K562 (cell line): ENCODE results near the gene INTS6L. TPM values are rescaled to one million over a fixed set of nuclear protein-coding genes. Genes with fewer than 3 reads are reported as not detected.
A peak's percentile ranks its signal among the peaks of the same experiment; 100 is the strongest.

Experiments used
- ADNP ChIP-seq: fragments of 200-800 bp; sonication (Bioruptor generic); IDR thresholded peaks from 2 replicates; pipeline ENCODE4 v1.6.1; 2016; ENCODE audit warnings: missing genetic modification characterization, missing compliant biosample characterization
- ARNT ChIP-seq, 2 experiments: fragments of 450-650 bp; IDR thresholded peaks; 2 replicates each; pipeline ENCODE4 v1.6.1; 2016; ENCODE audit warnings: mild to moderate bottlenecking in 1 of 2
- ATF1 ChIP-seq, 2 experiments: fragments of 450-650 bp in 1 of 2; IDR thresholded peaks; 2 replicates each; pipeline ENCODE4 v1.6.1; 2016; ENCODE audit warnings: missing compliant biosample characterization in 1 of 2, missing genetic modification characterization in 1 of 2
- BRD9 ChIP-seq: fragments of 450-650 bp; IDR thresholded peaks from 2 replicates; pipeline ENCODE4 v1.6.1; 2018; ENCODE audit warnings: low read depth; ENCODE audit not compliant: partially characterized antibody
- CBFA2T3 ChIP-seq: fragments of 450-650 bp; IDR thresholded peaks from 2 replicates; pipeline ENCODE4 v1.6.1; 2017
- CBX1 ChIP-seq: sonication (generic); IDR thresholded peaks from 2 replicates; pipeline ENCODE4 v1.6.1; 2016; ENCODE audit warnings: antibody characterized with exemption, low read depth, mild to moderate bottlenecking
- DDX20 ChIP-seq: fragments of 450-650 bp; IDR thresholded peaks from 2 replicates; pipeline ENCODE4 v1.6.1; 2016; ENCODE audit warnings: missing genetic modification characterization, low read depth, mild to moderate bottlenecking, missing compliant biosample characterization, moderate library complexity
- DMBX1 ChIP-seq: fragments of 250-450 bp; sonication (Bioruptor Pico); IDR thresholded peaks from 2 replicates; pipeline ENCODE4 v1.8.0; 2022; ENCODE audit warnings: inconsistent platforms, mild to moderate bottlenecking, moderate library complexity, borderline replicate concordance
- MEF2A ChIP-seq: IDR thresholded peaks from 2 replicates; pipeline ENCODE4 v1.6.1; 2011; ENCODE audit warnings: low read depth, mild to moderate bottlenecking, low read length, moderate library complexity; ENCODE audit not compliant: control insufficient read depth
- MIER1 ChIP-seq: fragments of 450-650 bp; IDR thresholded peaks from 2 replicates; pipeline ENCODE4 v1.6.1; 2016; ENCODE audit warnings: antibody characterized with exemption, mild to moderate bottlenecking, low read depth
- NCOA2 ChIP-seq, 2 experiments: fragments of 450-650 bp; IDR thresholded peaks; 2 replicates each; pipeline ENCODE4 v1.6.1; 2018; ENCODE audit warnings: mild to moderate bottlenecking in 2 of 2, moderate library complexity in 1 of 2; ENCODE audit not compliant: partially characterized antibody in 2 of 2
- NR2F6 ChIP-seq: fragments of 450-650 bp; formaldehyde crosslinking; IDR thresholded peaks from 2 replicates; pipeline ENCODE4 v1.4.0; 2020; ENCODE audit warnings: mild to moderate bottlenecking
- PTTG1 ChIP-seq: fragments of 450-650 bp; IDR thresholded peaks from 2 replicates; pipeline ENCODE4 v1.6.1; 2016; ENCODE audit warnings: low read depth, mild to moderate bottlenecking, missing genetic modification characterization, missing compliant biosample characterization
- ZFPM2 ChIP-seq: fragments of 250-450 bp; sonication (Bioruptor Pico); IDR thresholded peaks from 2 replicates; pipeline ENCODE4 v1.5.1; 2022; ENCODE audit warnings: mild to moderate bottlenecking
- ZNF778 ChIP-seq: fragments of 450-650 bp; formaldehyde crosslinking; IDR thresholded peaks from 2 replicates; pipeline ENCODE4 v1.4.0; 2020; ENCODE audit warnings: mild to moderate bottlenecking, moderate library complexity
- polyA plus RNA-seq, 8 experiments: library from polyadenylated mRNA; depleted of rRNA in 4 of 8; stranded (reverse) in 5 of 8; unstranded in 3 of 8; fragments of >200 nt; fragmentation: Nextera tagmentation in 2 of 8; fragmentation: Illumina TruSeq in 1 of 8; extraction: Ambion mirVana in 2 of 8; extraction: Trizol in 1 of 8; gene quantifications; 2 replicates each; pipeline versions ENCODE4 v1.2.1 to v1.2.3, GENCODE V29; 2011 to 2014; ENCODE audit warnings: inconsistent platforms in 1 of 8, missing spikeins in 1 of 8
- total RNA-seq, 7 experiments: library from RNA; depleted of rRNA in 6 of 7; stranded (reverse); fragments of >200 nt in 6 of 7; fragmentation: Illumina TruSeq in 2 of 7; extraction: Trizol in 2 of 7; gene quantifications; 2 replicates each; pipeline versions ENCODE4 v1.2.1 to v1.2.3, GENCODE V29; 2011 to 2021; ENCODE audit warnings: low replicate concordance in 1 of 7
- TF ChIP-seq, protein P1 (sequence below): fragments of 250-450 bp; sonication (Bioruptor Pico); IDR thresholded peaks from 2 replicates; pipeline ENCODE4 v1.4.0; 2020; ENCODE audit warnings: mild to moderate bottlenecking, moderate library complexity
- TF ChIP-seq, protein P2 (sequence below): sonication (generic); formaldehyde crosslinking; IDR thresholded peaks from 2 replicates; pipeline ENCODE4 v1.5.0; 2020; ENCODE audit warnings: missing genetic modification reagents
- TF ChIP-seq, protein P3 (sequence below): IDR thresholded peaks from 2 replicates; pipeline ENCODE4 v1.6.1; 2012; ENCODE audit warnings: low read depth, low read length, improper control_type of control experiment, borderline replicate concordance
- TF ChIP-seq, protein P4 (sequence below), 3 experiments: IDR thresholded peaks in 2 of 3; conservative IDR thresholded peaks in 1 of 3; 2 replicates each; pipeline ENCODE4 v1.5.1; 2011 to 2012; ENCODE audit warnings: low read length in 3 of 3, mild to moderate bottlenecking in 3 of 3, control low read depth in 2 of 3, improper control_type of control experiment in 1 of 3, inconsistent platforms in 1 of 3, low read depth in 1 of 3, mixed read lengths in 1 of 3, moderate library complexity in 1 of 3; ENCODE audit not compliant: insufficient read depth in 2 of 3

INTS6L gene
- total and polyA plus RNA-seq, 9 of the 15 experiments (the other 6 are each of a cell fraction or from before 2014, with no cell fraction given) = 6.1 to 44.9 (median 21.9) TPM

DNA sequence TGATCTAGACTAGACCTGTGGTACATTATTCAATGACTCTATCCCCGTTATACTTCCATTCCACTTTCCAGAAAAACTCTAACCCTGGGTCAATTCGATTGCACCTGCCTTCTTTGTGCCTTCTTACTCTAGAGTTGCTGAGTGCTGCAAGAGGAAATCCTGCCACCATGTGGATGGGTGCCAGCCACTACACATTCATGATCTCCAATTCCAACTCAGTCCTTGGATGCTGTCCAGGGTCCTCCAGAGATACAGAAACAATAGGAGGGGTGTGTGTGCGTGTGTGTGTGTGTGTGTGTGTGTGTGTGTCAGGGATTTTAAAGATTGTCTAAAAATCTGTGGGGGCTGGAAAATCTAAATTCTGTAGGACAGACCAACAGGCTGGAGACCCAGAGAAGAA, 42.9 kb upstream of the INTS6L start (continued):
- TF ChIP-seq, protein P1, sequence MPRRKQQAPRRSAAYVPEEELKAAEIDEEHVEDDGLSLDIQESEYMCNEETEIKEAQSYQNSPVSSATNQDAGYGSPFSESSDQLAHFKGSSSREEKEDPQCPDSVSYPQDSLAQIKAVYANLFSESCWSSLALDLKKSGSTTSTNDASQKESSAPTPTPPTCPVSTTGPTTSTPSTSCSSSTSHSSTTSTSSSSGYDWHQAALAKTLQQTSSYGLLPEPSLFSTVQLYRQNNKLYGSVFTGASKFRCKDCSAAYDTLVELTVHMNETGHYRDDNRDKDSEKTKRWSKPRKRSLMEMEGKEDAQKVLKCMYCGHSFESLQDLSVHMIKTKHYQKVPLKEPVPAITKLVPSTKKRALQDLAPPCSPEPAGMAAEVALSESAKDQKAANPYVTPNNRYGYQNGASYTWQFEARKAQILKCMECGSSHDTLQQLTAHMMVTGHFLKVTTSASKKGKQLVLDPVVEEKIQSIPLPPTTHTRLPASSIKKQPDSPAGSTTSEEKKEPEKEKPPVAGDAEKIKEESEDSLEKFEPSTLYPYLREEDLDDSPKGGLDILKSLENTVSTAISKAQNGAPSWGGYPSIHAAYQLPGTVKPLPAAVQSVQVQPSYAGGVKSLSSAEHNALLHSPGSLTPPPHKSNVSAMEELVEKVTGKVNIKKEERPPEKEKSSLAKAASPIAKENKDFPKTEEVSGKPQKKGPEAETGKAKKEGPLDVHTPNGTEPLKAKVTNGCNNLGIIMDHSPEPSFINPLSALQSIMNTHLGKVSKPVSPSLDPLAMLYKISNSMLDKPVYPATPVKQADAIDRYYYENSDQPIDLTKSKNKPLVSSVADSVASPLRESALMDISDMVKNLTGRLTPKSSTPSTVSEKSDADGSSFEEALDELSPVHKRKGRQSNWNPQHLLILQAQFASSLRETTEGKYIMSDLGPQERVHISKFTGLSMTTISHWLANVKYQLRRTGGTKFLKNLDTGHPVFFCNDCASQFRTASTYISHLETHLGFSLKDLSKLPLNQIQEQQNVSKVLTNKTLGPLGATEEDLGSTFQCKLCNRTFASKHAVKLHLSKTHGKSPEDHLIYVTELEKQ (CRISPR knock-in tag) = no peak
- TF ChIP-seq CBFA2T3 = no peak
- peak in 1 of 2 experiments; percentile 30 for TF ChIP-seq NCOA2 (IDR thresholded peaks at IDR 0.05; ENCODE audit: partially characterized antibody in 2 of 2)
- no peak for TF ChIP-seq DDX20 (tag)
- TF ChIP-seq NR2F6 (CRISPR knock-in tag) = no peak
- TF ChIP-seq PTTG1 (tag) = no peak
- TF ChIP-seq BRD9 = no peak
- TF ChIP-seq ATF1 (CRISPR knock-in tag; IDR thresholded peaks at IDR 0.05) = no peak
- no peak for TF ChIP-seq ATF1 (tag; IDR thresholded peaks at IDR 0.05)
- TF ChIP-seq CBX1 = no peak
- no peak for TF ChIP-seq DMBX1 (CRISPR knock-in tag)
- TF ChIP-seq ADNP (tag) = no peak
- TF ChIP-seq ZNF778 (CRISPR knock-in tag) = no peak
- TF ChIP-seq, protein P2, sequence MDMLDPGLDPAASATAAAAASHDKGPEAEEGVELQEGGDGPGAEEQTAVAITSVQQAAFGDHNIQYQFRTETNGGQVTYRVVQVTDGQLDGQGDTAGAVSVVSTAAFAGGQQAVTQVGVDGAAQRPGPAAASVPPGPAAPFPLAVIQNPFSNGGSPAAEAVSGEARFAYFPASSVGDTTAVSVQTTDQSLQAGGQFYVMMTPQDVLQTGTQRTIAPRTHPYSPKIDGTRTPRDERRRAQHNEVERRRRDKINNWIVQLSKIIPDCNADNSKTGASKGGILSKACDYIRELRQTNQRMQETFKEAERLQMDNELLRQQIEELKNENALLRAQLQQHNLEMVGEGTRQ (CRISPR knock-in tag) = no peak
- no peak for TF ChIP-seq ARNT (IDR thresholded peaks at IDR 0.05)
- TF ChIP-seq, protein P3, sequence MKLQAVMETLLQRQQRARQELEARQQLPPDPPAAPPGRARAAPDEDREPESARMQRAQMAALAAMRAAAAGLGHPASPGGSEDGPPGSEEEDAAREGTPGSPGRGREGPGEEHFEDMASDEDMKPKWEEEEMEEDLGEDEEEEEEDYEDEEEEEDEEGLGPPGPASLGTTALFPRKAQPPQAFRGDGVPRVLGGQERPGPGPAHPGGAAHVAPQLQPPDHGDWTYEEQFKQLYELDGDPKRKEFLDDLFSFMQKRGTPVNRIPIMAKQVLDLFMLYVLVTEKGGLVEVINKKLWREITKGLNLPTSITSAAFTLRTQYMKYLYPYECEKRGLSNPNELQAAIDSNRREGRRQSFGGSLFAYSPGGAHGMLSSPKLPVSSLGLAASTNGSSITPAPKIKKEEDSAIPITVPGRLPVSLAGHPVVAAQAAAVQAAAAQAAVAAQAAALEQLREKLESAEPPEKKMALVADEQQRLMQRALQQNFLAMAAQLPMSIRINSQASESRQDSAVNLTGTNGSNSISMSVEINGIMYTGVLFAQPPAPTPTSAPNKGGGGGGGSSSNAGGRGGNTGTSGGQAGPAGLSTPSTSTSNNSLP = no peak
- TF ChIP-seq, protein P4, sequence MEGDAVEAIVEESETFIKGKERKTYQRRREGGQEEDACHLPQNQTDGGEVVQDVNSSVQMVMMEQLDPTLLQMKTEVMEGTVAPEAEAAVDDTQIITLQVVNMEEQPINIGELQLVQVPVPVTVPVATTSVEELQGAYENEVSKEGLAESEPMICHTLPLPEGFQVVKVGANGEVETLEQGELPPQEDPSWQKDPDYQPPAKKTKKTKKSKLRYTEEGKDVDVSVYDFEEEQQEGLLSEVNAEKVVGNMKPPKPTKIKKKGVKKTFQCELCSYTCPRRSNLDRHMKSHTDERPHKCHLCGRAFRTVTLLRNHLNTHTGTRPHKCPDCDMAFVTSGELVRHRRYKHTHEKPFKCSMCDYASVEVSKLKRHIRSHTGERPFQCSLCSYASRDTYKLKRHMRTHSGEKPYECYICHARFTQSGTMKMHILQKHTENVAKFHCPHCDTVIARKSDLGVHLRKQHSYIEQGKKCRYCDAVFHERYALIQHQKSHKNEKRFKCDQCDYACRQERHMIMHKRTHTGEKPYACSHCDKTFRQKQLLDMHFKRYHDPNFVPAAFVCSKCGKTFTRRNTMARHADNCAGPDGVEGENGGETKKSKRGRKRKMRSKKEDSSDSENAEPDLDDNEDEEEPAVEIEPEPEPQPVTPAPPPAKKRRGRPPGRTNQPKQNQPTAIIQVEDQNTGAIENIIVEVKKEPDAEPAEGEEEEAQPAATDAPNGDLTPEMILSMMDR (IDR thresholded peaks at IDR 0.05 in 2 of 3, conservative IDR thresholded peaks at IDR 0.05 in 1 of 3; ENCODE audit: insufficient read depth in 2 of 3, low read depth in 1 of 3, low read length in 3 of 3) = peak; percentile 54 to 67 (median 62)
- peak; percentile 87 for TF ChIP-seq MIER1
- TF ChIP-seq MEF2A = no peak
- no peak for TF ChIP-seq ZFPM2 (CRISPR knock-in tag)
